ENCODE measurements around the gene NTM. TPM values are rescaled to one million over a fixed set of nuclear protein-coding genes. Genes with fewer than 3 reads are reported as not detected.

The NTM gene
- total and polyA plus RNA-seq, 2 of the 8 experiments (the other 6 are each of a cell fraction or from before 2014, with no cell fraction given) = 13.4 to 20.0 TPM

- no peak for TF ChIP-seq SIN3A (conservative IDR thresholded peaks at IDR 0.05 in 1 of 2, IDR thresholded peaks at IDR 0.05 in 1 of 2; ENCODE audit: low read depth in 1 of 2, low read length in 2 of 2)
Measured at GRCh38 chr11:132006884-132007580, 636.6 kb downstream of the NTM start (continued).
